Measurements from ENCODE around the gene LTV1. TPM values are rescaled to one million over a fixed set of nuclear protein-coding genes. Genes with fewer than 3 reads are reported as not detected.

Gene LTV1
- total RNA-seq, 1 experiment from 2014 or later = 46.8 TPM

DNA sequence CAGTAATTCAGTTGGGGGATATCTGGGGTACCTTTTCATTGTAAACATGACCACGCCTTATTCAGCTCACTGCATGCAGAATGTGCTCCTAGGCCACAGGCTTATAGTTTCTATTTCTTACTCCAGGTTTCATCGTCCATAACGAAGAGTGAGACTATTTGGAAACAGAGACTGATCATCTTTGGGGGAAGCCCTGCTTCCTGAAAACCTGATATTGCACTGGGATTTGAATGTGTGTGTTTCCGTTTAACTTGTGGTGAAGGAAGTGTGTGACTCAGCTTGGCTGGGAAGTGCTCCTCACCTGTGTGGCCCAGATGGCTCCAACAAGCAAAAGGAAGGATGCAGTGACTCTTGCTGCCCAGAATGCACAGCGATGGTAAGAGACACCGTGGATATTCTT is 19.6 kb upstream of the LTV1 start:
- Histone ChIP-seq H3K27me3 (ENCODE audit: control insufficient read depth, insufficient read depth, low read length) (no peaks in the 10 kb centered on the region), H3K9me3 (ENCODE audit: control insufficient read depth, insufficient read depth, low read depth, low read length) (no peaks in the 10 kb centered on the region), H3K27ac (ENCODE audit: low read length) (0 out of 2 replicates have a peak overlapping the region, but pooled peaks have one; percentile 35), H3K4me1 (ENCODE audit: control insufficient read depth, insufficient read depth, low read length) (peaks cover 10% of the 10 kb centered on the region), H3K36me3 (ENCODE audit: control insufficient read depth, insufficient read depth, low read length) (no peaks in the 10 kb centered on the region; the same call in 1 of the 2 replicates), H3K4me3 (ENCODE audit: low read depth in 2 of 2, low read length in 2 of 2) (no peak overlapping the region)
- DNase-seq (ENCODE audit: low read depth, low spot score) (no peak), ATAC-seq (no peak)
- POLR2A ChIA-PET = no interaction called here
- TF ChIP-seq TCF7L2 (IDR thresholded peaks at IDR 0.05; ENCODE audit: low read depth, low read length) (no peak), SIN3A (IDR thresholded peaks at IDR 0.05; ENCODE audit: borderline replicate concordance, insufficient read depth, low read depth, low read length) (no peak), POLR2AphosphoS5 (IDR thresholded peaks at IDR 0.05; ENCODE audit: low read depth, low read length) (no peak)
- TF ChIP-seq, protein P1, sequence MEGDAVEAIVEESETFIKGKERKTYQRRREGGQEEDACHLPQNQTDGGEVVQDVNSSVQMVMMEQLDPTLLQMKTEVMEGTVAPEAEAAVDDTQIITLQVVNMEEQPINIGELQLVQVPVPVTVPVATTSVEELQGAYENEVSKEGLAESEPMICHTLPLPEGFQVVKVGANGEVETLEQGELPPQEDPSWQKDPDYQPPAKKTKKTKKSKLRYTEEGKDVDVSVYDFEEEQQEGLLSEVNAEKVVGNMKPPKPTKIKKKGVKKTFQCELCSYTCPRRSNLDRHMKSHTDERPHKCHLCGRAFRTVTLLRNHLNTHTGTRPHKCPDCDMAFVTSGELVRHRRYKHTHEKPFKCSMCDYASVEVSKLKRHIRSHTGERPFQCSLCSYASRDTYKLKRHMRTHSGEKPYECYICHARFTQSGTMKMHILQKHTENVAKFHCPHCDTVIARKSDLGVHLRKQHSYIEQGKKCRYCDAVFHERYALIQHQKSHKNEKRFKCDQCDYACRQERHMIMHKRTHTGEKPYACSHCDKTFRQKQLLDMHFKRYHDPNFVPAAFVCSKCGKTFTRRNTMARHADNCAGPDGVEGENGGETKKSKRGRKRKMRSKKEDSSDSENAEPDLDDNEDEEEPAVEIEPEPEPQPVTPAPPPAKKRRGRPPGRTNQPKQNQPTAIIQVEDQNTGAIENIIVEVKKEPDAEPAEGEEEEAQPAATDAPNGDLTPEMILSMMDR (IDR thresholded peaks at IDR 0.05) = no peak
- TF ChIP-seq, protein P2, sequence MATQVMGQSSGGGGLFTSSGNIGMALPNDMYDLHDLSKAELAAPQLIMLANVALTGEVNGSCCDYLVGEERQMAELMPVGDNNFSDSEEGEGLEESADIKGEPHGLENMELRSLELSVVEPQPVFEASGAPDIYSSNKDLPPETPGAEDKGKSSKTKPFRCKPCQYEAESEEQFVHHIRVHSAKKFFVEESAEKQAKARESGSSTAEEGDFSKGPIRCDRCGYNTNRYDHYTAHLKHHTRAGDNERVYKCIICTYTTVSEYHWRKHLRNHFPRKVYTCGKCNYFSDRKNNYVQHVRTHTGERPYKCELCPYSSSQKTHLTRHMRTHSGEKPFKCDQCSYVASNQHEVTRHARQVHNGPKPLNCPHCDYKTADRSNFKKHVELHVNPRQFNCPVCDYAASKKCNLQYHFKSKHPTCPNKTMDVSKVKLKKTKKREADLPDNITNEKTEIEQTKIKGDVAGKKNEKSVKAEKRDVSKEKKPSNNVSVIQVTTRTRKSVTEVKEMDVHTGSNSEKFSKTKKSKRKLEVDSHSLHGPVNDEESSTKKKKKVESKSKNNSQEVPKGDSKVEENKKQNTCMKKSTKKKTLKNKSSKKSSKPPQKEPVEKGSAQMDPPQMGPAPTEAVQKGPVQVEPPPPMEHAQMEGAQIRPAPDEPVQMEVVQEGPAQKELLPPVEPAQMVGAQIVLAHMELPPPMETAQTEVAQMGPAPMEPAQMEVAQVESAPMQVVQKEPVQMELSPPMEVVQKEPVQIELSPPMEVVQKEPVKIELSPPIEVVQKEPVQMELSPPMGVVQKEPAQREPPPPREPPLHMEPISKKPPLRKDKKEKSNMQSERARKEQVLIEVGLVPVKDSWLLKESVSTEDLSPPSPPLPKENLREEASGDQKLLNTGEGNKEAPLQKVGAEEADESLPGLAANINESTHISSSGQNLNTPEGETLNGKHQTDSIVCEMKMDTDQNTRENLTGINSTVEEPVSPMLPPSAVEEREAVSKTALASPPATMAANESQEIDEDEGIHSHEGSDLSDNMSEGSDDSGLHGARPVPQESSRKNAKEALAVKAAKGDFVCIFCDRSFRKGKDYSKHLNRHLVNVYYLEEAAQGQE (IDR thresholded peaks at IDR 0.05; ENCODE audit: insufficient read depth in 1 of 2, low read depth in 2 of 2, low read length in 1 of 2) = no peak
- CTCF ChIA-PET = no interaction called here
- in situ Hi-C loops (cut with HindIII; ENCODE audit: low pct_unique_long_range_greater_than_20kb, low sequenced_read_pairs) (no loop called here), intact Hi-C loops (cut with micrococcal nuclease; ENCODE audit: unreplicated experiment) (no loop called here)
- BruUV-seq (replicated peaks) = no TSS peak

DNA sequence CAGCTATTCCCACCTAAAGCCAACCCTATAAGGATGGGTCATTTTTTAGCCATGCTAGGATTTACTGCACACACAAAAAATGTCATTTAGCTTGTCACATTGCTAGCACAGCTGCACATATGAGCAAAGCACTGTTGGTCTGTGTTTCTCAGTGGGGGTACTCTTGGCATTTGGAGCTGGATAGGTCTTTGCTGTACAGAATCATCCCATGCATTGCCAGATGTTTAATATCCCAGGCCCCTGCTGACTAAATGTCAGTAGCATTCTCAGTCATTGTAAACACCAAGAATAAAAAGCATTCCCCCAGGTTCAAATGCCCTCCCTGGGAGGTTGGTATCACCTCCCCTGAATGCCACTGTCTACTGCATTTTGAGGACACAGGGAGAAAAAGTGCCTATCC is 14.6 kb upstream of the LTV1 start:
- H3K27ac ChIP-seq (ENCODE audit: low read length) = no peak overlapping the region
- no peaks in the 10 kb centered on the region for H3K9me3 ChIP-seq (ENCODE audit: control insufficient read depth, insufficient read depth, low read depth, low read length)
- CTCF ChIA-PET = no interaction called here
- no peak for DNase-seq (ENCODE audit: low read depth, low spot score)
- BruUV-seq (replicated peaks) = no TSS peak
- H3K36me3 ChIP-seq (ENCODE audit: control insufficient read depth, insufficient read depth, low read length) = no peaks in the 10 kb centered on the region; the same call in 1 of the 2 replicates
- no peaks in the 10 kb centered on the region; the same call in 1 of the 2 replicates for H3K4me1 ChIP-seq (ENCODE audit: control insufficient read depth, insufficient read depth, low read length)
- in situ Hi-C loops (cut with HindIII; ENCODE audit: low pct_unique_long_range_greater_than_20kb, low sequenced_read_pairs) = no loop called here
- POLR2A ChIA-PET = no interaction called here
- intact Hi-C loops (cut with micrococcal nuclease; ENCODE audit: unreplicated experiment) = no loop called here
- TF ChIP-seq SIN3A (IDR thresholded peaks at IDR 0.05; ENCODE audit: borderline replicate concordance, insufficient read depth, low read depth, low read length) (no peak), TCF7L2 (IDR thresholded peaks at IDR 0.05; ENCODE audit: low read depth, low read length) (no peak), POLR2AphosphoS5 (IDR thresholded peaks at IDR 0.05; ENCODE audit: low read depth, low read length) (no peak)
- TF ChIP-seq, protein P1 (IDR thresholded peaks at IDR 0.05) = no peak
- TF ChIP-seq, protein P2 (IDR thresholded peaks at IDR 0.05; ENCODE audit: insufficient read depth in 1 of 2, low read depth in 2 of 2, low read length in 1 of 2) = no peak
- no peaks in the 10 kb centered on the region for H3K27me3 ChIP-seq (ENCODE audit: control insufficient read depth, insufficient read depth, low read length)
- no peak overlapping the region for H3K4me3 ChIP-seq (ENCODE audit: low read depth in 2 of 2, low read length in 2 of 2)
- no peak for ATAC-seq
